Measurements from ENCODE around the gene ALDH1L2.

The ALDH1L2 gene

DNA sequence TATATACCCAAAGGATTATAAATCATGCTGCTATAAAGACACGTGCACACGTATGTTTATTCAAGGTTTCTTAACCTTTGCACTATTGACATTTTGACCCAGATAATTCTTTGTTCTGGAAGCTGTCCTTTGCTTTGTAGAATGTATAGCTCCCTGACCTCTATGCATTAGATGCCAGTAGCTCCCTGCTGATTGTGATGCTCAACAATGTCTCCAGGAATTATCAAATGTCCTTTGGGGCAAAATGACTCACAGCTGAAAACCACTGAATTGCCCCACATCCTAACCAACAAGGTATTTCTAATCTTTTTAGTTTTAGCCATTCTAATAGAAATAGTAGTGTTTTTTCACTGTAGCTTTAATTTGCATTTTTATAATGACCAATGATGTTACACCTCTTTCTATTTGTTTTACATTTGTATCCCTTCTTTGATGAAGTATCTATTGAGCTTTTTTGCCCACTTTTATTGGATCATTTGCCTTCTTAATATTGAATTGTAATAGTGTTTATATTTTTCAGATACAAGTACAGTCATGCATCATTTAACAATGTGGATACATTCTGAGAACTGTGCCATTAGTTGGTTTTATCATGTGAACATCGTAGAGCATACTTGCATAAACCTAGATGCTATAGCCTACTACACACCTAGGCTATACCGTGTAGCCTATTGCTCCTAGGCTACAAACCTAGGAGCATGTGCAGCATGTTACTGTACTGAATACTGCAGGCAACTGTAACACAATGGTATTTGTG, 108.5 kb downstream of the ALDH1L2 start:
- DNase-seq: no peak

- no peak for DNase-seq
Observed at GRCh38 chr12:104974626-104975290, 109.5 kb downstream of the ALDH1L2 start.

DNA sequence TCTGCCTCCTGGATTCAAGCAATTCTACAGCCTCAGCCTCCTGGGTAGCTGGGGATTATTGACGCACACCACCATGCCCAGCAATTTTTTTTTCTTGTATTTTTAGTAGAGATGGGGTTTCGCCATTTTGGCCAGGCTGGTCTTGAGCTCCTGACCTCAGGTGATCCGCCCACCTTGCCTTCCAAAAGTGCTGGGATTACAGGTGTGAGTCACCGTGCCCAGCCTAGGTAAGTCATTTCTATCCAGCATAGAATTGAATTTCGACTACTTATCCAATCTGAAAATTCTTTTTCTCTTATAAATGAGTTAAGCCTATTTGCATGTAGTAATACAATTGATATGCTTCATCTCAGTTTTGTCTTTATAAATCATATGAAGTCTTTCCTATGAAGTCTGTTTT, 111.0 kb downstream of the ALDH1L2 start:
- DNase-seq: no peak

- DNase-seq: no peak
Observed at GRCh38 chr12:104971306-104971705, 113.0 kb downstream of the ALDH1L2 start.
